ENCODE data around the gene TMEM151B.

The TMEM151B gene

DNA sequence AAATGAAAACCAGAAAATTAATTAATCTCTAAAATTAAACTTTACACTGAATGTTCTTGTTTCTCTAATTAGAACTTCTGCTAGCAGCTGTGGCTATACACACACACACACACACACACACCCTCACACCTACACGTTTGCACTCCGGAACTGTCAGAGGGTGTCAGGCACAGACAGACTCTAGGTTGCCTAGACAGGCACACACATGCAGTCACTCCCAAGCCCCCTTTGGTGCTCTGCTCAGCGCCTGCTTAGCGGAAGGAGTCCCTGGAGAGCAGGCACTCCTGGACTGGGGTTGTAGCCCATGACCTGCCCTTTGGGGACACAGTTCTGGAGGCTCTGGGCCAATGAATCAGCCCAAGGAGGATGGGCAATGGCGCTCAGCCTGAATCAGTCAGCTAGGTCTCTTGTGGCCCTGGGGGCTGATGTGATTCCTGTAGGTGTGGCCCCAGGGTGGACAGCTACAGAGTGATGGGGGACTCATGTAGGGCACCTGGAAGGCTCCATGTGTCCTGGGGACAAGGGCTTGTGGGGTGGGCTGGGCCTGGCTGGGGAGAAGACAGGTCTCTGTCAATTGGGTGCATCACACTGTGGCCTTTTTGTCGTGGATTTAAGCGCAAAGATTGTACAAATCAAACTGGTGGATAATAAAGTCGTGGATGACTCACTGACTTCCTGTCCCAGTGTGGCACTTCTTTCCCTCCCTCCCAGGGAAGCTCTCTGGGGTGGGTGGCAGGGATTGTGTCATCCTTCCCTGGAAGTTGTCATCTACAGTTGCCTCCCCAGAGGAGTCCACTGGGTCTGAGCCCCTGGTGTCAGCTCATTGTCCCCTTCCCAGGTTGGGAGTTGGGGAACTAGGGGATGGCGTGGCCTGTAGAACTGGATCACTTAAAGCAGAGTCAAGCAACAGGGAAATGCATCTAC lies 8.8 kb downstream of the TMEM151B start:
- DNase-seq (ENCODE audit: low read depth) = no peak

DNA sequence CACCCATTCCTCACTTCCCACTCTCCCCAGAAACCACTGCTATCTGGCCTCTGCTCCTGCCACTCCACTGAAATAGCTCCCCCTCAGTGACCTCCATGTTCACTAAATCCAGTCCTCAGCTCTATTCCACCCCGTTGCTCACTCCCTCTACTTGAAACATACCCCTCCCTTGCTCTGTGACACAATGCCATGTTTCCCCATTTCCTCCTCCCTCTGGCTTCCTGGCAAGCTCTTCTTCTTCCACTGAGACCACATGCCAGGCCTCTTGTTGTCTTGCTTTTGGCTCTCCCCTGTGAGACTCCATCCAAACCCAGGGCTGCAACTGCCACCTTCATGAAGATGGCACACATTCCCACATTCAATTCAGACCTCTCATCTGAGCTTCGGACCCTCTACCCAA lies 13.9 kb downstream of the TMEM151B start:
- no peak for DNase-seq (ENCODE audit: low read depth)

DNA sequence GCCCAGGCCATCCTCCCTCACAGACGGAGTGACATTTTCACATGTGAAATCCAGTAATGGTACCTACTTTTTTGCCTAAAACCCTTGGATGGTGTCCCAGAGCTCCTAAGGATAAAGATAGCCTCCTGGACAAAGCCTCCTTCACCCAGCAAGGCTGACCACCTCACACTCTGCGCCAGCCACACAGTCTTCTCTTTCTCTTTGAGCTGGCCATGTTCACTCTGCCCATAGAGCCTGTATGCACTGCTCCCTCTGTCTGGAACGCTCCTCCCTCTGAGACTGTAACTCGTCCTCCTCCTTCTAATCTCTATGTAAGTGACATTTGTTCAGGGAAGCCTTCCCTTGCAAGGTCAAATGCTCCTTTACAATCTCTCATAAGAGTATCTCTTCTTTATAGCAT lies 14.6 kb downstream of the TMEM151B start:
- no peak for DNase-seq (ENCODE audit: low read depth)

- DNase-seq (ENCODE audit: low read depth) = no peak
These were observed 15.5 kb downstream of the TMEM151B start for GRCh38 chr6:44285552-44286284.

GRCh38 chr6:44286285-44286565 lies 16.0 kb downstream of the TMEM151B start:
- DNase-seq (ENCODE audit: low read depth) = no peak

DNA sequence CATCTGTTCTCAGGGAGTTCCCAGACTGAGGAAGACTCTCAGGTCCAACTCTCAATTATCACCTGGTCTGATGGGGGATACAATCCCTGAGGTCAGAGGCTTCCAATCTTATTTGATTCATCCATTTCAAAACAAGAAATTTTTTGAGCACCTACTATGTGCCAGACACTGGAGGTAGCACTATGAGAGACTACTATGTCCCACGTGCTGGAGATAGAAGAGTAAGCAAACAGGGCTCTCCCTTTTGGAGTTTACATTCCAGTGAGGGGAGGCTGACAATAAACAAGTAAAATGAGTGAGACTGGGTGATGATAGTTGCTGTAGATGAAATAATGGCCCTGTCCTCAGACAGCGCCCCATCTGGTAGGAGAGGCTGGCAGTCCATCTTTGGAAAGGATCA lies 16.5 kb downstream of the TMEM151B start:
- DNase-seq (ENCODE audit: low read depth) = no peak

GRCh38 chr6:44289726-44290260 lies 19.5 kb downstream of the TMEM151B start:
- no peak for DNase-seq (ENCODE audit: low read depth)

DNA sequence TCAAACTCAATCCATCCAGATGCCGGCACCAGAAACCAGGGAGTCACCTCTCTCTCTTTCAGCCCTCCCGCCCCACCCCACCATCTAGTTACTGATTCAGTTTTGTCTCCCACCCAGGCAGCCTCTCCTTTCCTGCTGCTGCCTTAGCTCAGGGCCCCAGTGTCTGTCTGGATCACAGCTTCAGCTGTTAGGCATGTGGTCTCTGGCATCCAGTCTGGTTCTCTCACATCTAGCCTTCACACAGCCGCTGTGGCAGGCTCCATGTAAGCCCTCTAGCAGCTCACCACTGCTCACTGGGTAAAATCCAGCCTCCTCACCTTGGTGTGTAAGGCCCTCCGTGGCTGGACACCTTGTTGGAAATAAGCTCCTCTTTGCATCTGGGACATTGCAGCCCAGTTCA lies 21.6 kb downstream of the TMEM151B start:
- DNase-seq (ENCODE audit: low read depth) = no peak

- no peak for DNase-seq (ENCODE audit: low read depth)
These were observed 22.6 kb downstream of the TMEM151B start for GRCh38 chr6:44292661-44293365.

- DNase-seq (ENCODE audit: low read depth) = no peak
These were observed 24.9 kb downstream of the TMEM151B start for GRCh38 chr6:44294832-44295791.

- DNase-seq (ENCODE audit: low read depth) = peak; percentile 11
These were observed 27.1 kb downstream of the TMEM151B start for GRCh38 chr6:44297063-44298038.

DNA sequence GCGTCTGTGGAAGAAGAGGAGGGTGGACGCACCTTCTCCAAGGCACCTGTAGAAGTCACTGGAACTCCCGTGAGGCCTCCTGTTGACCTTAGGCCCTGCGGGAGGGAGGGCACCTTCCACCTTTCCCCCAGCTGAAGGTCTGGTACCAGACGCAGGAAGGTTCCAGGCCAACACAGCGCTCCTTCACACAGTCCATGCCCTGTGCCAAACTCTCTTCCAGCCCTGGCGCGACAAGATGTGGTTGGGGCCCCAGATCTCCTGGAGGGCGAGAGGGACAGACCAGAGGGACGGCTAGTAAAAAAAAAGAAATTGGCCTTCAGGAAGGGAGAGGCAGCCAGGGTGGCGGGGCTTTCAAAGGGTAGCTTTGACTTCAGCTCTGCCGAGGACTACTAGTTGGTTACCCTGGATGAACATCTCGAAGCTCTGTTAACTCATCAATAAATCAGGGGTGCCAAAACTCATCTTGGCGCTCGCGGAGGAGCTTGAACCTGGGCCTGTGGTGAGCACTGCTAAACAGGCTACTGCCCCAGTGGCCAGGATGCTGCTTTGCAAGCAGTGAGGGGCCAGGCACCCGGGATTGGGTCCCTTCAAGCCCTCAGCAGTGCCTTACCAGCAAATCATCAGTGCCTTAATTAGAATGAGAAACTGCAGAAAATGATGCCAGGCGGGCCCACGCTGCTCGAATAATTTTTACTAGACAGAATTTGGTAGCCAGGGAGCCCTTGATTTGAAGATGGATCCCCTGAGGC lies 28.0 kb downstream of the TMEM151B start:
- no peak for DNase-seq (ENCODE audit: low read depth)

DNA sequence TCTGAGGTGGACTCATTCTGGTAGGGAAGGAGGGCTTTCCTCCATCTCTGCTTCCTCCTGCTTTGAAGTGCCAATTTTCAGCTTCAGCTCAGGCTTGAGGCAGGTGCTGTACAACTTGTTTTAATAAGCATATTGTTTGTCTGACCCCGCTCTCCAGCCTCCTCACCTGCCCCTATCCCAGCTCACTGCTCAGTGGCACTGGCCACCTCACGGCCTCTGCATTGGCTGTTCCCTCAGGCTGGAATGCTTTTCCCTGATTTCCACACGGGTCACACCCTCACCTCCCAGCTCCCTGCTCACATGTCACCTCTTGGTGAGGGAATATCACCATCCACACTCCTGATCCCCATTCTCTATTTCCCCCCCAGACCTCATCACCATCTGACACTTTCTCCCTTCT lies 28.6 kb downstream of the TMEM151B start:
- no peak for DNase-seq (ENCODE audit: low read depth)

GRCh38 chr6:44300292-44300823 lies 30.1 kb downstream of the TMEM151B start:
- no peak for DNase-seq (ENCODE audit: low read depth)

- no peak for DNase-seq (ENCODE audit: low read depth)
These were observed 30.9 kb downstream of the TMEM151B start for GRCh38 chr6:44301106-44301505.

GRCh38 chr6:44301782-44302564 lies 31.7 kb downstream of the TMEM151B start:
- DNase-seq (ENCODE audit: low read depth) = no peak

DNA sequence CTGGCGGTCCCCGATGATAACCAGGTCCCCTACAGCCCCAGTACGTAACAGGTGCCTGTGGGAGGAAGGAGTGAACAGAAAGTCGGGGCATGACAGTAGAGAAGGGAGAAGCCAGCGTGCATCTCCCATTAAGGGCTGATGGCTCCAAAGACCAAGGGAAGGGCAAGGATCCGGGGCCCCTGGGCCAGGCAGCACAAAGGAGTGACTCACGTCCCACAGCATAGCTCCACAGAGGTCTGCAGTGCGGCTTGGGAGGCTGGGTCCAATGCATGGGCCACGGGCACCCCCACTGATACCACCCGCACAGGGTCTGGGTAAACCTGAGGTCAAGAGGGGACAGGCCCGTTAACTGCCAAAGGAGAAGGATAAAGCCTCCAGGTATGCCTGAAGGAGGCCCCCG lies 32.6 kb downstream of the TMEM151B start:
- no peak for DNase-seq (ENCODE audit: low read depth)

GRCh38 chr6:44303842-44304241 lies 33.6 kb downstream of the TMEM151B start:
- no peak for DNase-seq (ENCODE audit: low read depth)
